GM18873 (cell line): ENCODE results near the gene SCTR.
A peak's percentile ranks its signal among the peaks of the same experiment; 100 is the strongest.

ENCODE experiments used
- ATAC-seq: cut with Tn5 transposase; IDR thresholded peaks from one replicate; pipeline ENCODE4 v1.9.1; 2021; ENCODE audit warnings: mild to moderate bottlenecking, moderate library complexity, moderate number of reproducible peaks; ENCODE audit not compliant: unreplicated experiment, low FRiP score

SCTR gene

DNA sequence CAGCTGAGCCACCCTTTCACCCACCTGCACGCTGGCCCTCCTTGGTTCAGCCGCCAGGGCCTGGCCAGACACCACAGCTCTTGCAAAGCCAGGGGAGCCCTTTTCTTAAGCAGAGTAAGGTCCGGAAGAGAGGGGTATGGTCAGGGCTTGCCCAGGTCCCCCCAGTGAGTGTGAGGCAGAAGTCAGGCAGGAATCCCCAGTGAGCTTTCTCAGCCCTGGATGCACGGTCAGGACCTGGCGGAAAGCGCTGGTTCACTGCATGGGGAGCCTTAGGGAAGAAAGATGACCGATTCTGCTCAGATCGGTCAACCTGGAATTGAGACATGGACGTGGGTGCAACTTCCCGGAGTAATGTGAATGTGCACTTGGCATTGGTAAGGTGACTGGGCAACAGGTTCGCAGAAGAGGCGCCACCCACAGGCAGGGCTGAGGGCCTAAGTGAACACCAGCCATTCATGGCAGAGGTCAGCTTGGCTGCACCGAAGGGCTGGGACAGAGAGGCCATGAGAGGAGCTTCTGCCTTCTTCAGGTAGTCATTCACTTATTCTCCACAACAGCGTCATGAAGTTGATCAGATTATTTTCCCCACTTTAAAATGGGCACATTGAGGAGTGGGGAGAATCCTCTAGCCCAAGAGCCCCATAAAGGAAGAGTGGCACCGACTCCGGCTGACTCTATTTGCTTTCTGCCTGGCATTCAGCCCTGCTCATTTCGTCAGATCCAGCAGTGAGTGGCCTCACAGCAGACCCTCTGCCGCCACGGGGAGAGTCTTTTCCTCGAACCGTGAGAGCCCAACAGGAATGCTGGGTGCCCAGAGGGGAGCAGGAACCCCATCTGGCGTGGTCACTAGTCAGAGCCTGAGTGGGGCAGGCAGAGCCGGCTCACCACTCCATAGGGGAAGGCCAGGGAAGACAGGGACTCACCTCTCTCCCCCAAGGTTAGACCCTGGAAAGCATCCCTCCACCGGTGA is 35.8 kb downstream of the SCTR start:
- ATAC-seq = no peak

- peak; percentile 85 for ATAC-seq
Measured at GRCh38 chr2:119487434-119488244, 36.6 kb downstream of the SCTR start.

- ATAC-seq = no peak
Measured at GRCh38 chr2:119486886-119487285, 37.4 kb downstream of the SCTR start.

DNA sequence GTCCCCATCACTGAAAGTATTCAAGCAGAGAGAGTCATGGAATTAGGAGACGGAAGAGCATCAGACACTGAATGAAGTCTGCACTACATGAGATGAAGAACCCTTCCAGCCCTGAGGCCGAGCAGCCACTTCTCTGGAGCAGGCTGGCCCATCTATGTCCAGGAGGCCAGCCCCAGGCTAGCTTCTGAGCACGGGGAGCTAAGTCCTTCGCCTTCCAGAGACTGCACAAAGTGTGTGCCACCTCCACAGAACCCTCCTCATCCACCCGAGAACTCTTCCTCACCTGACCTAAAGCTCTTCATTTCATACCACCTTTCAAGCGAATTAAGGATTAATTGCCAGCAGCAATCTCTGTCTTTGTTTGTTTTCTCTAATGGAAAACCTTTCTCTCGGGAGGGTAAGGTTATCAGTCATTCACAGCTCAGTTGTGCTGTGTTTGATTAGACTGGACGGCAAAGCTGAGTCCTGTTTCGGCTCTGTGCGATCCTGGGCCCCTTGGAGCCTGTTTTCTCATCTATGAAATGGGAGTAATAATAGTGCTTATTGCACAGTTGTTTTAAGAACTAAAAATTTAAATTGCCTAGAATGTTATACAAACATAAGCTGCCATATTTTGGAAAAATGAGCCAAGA is 38.0 kb downstream of the SCTR start:
- ATAC-seq = no peak

- ATAC-seq = no peak
Measured at GRCh38 chr2:119485336-119486110, 38.8 kb downstream of the SCTR start.

- ATAC-seq = no peak
Measured at GRCh38 chr2:119484834-119485233, 39.4 kb downstream of the SCTR start.

GRCh38 chr2:119483896-119484718 is 40.2 kb downstream of the SCTR start:
- ATAC-seq = no peak

DNA sequence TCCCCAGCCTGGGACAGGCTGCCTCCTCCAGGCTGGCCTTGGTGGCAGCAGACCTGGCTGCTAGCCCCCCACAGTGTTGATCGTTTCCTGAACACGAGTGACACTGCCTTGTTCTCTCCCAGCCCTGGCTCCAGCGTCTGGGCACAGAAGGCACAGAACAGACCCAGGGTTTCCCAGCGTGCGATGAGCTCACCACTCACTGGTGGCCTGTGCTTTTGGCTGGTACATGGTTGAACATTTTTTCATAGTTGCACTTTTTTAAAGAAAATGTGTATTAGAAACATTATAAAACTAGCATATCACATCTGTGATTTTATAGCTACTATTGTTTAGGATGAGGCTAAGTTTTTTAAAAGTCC is 40.9 kb downstream of the SCTR start:
- no peak for ATAC-seq

- ATAC-seq = no peak
Measured at GRCh38 chr2:119482481-119483394, 41.5 kb downstream of the SCTR start.

DNA sequence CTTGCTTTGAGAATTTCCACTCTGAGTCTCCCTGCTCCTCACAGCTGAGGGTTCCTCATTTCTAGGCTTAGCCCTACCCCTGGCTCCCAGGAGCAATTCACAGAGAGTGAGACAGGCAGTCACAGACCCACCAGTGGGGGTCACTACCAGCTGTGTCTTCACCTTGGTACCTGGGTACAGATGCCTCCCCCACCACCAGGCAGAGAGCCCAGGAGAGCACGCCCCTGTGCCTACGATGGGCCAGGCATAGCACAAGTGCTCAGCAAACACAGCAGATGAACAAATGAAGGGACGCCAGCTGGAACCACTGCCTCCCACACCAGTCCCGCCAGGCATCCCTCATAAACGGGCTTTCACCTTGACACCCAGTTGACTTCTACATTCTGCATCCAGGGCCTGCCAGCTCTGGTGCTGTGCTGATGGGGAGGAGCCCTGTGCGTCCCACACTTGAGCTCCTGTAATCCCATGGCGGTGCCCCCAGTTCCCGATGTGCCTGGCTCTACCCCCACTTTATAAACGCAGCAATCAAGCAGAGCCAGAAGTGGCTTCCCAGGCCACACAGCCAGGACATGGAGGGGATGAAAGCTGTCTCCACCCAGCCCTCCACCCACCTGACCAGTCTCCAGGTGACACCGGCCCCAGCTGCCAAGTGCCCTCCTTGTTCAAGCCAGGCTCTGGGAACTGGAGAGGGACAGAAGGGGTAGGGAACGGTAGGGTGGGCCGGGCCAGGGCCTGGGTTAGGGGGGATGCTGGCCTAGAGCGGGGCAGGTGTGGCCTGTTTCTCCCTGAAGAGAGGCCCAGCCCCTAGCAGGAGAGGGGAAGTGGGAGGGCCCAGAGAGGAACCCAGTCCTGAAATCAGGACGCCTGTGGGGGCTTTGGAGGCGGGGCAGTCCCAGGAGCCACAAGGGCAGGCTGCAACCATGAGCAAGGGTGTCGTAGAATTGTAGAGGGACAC is 42.5 kb downstream of the SCTR start:
- ATAC-seq = no peak

DNA sequence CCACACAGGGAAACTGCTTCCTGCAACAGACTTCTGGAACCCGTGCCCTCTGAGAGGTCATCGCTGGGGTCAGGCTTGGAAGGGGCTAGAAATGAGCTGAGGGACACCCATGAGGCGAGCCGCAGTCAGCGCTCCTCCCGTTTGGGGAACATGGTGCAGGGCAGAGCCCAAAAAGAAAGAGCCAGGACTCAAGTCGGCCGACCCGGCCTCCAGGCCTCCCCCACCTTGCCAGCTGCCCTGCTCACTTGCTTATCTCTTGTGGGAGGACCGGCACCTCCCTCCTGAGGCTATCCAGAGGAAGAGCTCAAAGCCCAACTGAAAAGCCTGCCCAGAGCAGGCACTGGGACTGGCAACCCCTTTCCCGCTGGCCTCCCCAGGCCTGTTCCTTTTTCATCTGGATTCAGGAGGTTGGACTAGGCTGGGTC is 43.6 kb downstream of the SCTR start:
- no peak for ATAC-seq

DNA sequence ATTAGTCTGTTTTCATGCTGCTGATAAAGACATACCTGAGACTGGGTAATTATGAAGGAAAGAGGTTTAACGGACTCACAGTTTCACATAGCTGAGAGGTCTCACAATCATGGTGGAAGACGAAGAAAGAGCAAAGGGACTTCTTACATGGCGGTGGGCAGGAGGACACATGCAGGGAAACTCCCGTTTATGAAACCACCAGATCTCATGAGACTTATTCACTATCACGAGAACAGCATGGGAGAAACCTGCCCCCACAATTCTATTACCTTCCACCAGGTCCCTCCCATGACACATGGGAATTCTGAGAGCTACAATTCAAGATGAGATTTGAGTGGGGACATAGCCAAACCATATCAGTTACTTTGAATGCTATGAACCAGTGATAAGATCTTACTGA is 44.1 kb downstream of the SCTR start:
- ATAC-seq = no peak

GRCh38 chr2:119478978-119479295 is 45.3 kb downstream of the SCTR start:
- ATAC-seq = no peak

- ATAC-seq = no peak
Measured at GRCh38 chr2:119478188-119478977, 45.9 kb downstream of the SCTR start.

GRCh38 chr2:119477113-119477505 is 47.2 kb downstream of the SCTR start:
- no peak for ATAC-seq

GRCh38 chr2:119476301-119477112 is 47.8 kb downstream of the SCTR start:
- peak; percentile 77 for ATAC-seq
